Activated T-cell treated with anti-CD3 and anti-CD28 coated beads, Interleukin-2, amount 50 U/mL, for 24 hours (primary cell): ENCODE measurements around the gene TSPAN7.

Experiments
- DNase-seq: peaks from one replicate; pipeline ENCODE4 v3.0.0-alpha.2; 2020
- H3K27ac Mint-ChIP-seq: 2 replicates; pipeline ENCODE4 v1.8.0; 2020; ENCODE audit warnings: mild to moderate bottlenecking, mixed read lengths
- H3K27me3 Mint-ChIP-seq: 2 replicates; pipeline ENCODE4 v1.8.0; 2020; ENCODE audit warnings: mixed read lengths
- H3K36me3 Mint-ChIP-seq: 2 replicates; pipeline ENCODE4 v1.8.0; 2020; ENCODE audit warnings: low read depth, mixed read lengths
- H3K4me1 Mint-ChIP-seq: 2 replicates; pipeline ENCODE4 v1.8.0; 2020; ENCODE audit warnings: low read depth, mixed read lengths
- H3K4me3 Mint-ChIP-seq: 2 replicates; pipeline ENCODE4 v1.8.0; 2020; ENCODE audit warnings: mild to moderate bottlenecking, moderate library complexity, mixed read lengths
- H3K9me3 Mint-ChIP-seq: 2 replicates; pipeline ENCODE4 v1.8.0; 2020; ENCODE audit warnings: mixed read lengths

The TSPAN7 gene, protein sequence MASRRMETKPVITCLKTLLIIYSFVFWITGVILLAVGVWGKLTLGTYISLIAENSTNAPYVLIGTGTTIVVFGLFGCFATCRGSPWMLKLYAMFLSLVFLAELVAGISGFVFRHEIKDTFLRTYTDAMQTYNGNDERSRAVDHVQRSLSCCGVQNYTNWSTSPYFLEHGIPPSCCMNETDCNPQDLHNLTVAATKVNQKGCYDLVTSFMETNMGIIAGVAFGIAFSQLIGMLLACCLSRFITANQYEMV

DNA sequence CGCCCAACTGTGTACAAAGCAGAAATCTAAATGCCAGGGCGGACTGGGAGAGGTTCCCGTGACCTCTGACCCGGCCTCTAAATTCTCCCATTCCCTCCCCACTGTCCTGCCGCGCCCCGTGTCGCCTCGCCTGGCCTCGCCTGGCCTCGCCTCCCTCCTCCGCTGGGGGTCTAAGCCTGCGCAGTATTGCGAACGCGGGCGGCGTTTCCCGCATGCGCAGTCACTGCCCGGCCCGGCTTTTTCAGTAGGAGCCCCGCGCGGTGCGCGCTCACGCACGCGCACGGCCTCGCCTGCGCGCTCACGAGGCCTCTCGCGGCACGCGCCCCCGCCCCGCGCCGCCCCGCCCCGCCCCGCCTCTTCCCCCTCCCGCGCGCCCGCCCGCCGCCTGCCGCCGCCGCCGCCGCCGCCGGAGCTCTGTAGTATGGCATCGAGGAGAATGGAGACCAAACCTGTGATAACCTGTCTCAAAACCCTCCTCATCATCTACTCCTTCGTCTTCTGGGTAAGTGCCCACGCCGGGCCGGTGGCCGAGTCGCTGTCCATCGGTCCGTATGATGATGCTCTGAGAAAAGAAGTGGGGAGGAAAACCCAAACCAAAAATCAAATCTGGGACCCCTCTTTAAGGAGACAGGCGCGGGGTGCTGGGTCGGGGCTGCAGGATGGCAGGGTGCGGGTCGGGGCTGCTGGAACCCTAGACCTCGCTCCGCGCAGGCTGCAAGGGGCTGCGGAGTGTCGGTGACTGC, at the start of gene TSPAN7:
TSPAN7 (plus strand) TSS at position 417 of the 743 bp plus-strand sequence; CDS start at position 422, 5 bp downstream.
- peak; percentile 85 for DNase-seq
- H3K4me1 Mint-ChIP-seq = peaks cover 2% of the 10 kb centered on the region
- no peaks in the 10 kb centered on the region for H3K9me3 Mint-ChIP-seq
- no peaks in the 10 kb centered on the region for H3K36me3 Mint-ChIP-seq
- peaks cover 54% of the 10 kb centered on the region for H3K27me3 Mint-ChIP-seq
- peak within 1 kb of the TSS; percentile 26 for H3K27ac Mint-ChIP-seq
- peak within 1 kb of the TSS; percentile 78 for H3K4me3 Mint-ChIP-seq

DNA sequence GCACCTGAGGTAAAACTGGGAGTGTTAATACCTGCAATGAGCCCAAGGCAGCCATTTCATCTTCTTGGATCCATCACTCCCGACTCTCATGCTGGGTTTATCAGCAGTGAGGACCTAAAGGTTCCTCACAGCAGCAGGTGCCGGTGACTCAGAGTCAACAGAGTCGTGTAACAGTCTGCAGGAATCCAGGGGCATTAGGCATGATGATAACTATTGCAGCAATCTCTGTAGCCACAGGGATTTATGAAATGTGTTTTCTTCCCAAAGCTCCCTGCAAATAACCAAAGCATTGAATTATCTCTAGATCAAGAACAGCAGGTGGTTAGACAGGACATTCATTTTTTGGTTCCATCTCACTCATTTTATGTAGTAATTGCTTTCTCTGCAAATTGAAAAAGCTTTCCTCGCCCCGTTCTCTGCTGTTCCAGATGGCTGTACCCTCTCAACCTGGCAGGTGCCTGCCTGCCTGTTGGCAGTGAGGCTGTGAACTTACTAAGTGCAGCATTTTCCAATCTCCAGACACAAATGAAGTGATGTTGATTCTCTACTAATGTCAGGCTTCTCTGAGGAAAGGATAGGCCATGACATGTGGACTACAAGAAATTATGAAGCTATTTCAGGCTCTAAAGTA, 48.1 kb upstream of the TSPAN7 start:
- Mint-ChIP-seq H3K27ac (no peak overlapping the region), H3K4me1 (no peaks in the 10 kb centered on the region), H3K4me3 (no peak overlapping the region), H3K27me3 (peaks cover 45% of the 10 kb centered on the region), H3K36me3 (no peaks in the 10 kb centered on the region), H3K9me3 (peaks cover 3% of the 10 kb centered on the region)
- DNase-seq = no peak

DNA sequence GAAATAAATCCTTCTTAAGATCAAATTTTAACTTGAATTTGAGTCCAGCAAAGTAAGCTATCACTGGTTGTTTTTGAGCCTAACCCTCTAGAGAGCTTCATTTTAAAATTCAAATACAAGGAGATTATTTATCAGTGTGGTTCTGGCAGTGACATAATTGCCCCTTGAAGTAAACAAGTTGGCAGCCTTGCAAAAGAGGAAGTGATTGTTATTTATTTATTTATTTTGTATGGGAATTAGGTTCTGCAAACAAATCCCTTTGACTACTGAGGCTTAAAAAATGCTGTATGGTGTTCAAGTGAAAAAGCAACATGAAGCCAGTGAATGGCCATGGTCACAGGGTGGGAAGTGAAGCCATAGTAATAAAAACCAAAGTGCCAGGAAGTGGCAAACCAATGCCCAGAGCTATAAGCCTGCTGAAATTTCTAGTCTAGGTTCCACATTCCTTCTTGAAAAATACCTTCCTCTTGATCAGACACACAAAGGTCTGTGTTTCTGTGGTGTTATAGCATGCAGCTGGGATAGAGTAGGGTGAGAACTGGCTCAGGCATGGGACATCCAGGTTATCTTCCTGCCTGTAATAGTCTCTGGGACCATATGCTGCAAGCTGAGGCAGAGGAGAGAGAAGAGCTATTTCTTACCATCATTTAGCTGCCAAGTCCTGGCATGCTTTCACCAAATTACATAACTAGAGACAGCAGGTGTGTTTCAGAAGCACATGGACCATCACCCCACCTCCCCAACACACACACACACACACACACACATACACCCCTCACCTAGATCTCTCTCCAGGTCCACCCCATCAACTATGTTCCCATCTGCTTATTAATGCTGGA, 47.1 kb upstream of the TSPAN7 start:
- H3K9me3 Mint-ChIP-seq = peaks cover 3% of the 10 kb centered on the region
- no peak overlapping the region for H3K4me3 Mint-ChIP-seq
- H3K36me3 Mint-ChIP-seq = no peaks in the 10 kb centered on the region
- H3K27ac Mint-ChIP-seq = no peak overlapping the region
- H3K4me1 Mint-ChIP-seq = no peaks in the 10 kb centered on the region
- H3K27me3 Mint-ChIP-seq = peaks cover 43% of the 10 kb centered on the region
- DNase-seq = no peak

DNA sequence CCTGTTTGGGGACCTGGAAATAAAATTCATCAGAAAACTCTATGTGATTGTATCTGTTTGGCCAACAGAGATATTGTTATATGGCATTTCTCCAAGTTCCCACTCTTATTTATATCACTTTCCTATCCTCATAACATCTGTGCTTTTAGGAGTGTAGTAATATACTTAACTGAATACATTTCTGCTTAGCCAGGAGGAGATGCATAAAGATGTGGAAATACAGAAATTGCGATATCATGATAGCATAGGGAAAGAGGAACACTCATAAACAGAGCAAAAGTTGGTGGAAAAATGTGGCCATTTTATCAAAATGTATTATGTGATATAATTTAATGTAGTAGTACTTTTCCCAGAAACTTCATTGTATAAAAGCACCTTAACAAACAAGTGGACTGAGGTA, 46.1 kb upstream of the TSPAN7 start:
- no peak for DNase-seq
- Mint-ChIP-seq H3K4me1 (no peaks in the 10 kb centered on the region), H3K9me3 (no peaks in the 10 kb centered on the region), H3K27me3 (peaks cover 43% of the 10 kb centered on the region), H3K4me3 (no peak overlapping the region), H3K36me3 (no peaks in the 10 kb centered on the region), H3K27ac (no peak overlapping the region)

DNA sequence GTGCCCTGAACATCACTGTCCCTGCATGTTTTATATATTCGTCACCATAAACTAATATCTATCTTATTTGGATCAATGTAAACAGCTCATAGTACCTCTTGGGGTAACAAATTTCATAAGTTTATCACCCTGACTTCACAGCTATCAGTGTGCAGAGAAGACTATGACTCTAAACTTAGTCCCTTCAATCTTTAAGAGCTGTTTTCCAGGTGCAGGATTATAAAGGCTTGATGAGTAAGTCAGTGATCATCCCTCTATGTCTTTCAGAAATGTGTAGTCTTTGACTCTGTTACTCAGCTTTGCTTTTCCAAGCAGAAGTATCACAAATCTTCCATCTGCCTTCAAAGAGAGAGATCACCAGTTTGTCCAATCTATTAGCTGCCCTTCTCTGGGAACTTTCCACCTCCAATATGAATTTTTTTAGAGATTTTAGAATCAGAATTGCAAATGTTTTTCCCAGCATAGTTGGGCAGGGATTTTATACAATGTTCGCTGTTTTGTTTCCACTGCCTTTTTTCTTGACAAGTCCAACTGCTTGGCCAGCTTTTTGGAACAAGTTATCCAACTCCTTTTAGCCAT, 45.1 kb upstream of the TSPAN7 start:
- Mint-ChIP-seq H3K36me3 (no peaks in the 10 kb centered on the region), H3K4me3 (no peak overlapping the region), H3K27me3 (peaks cover 47% of the 10 kb centered on the region), H3K27ac (no peak overlapping the region), H3K4me1 (no peaks in the 10 kb centered on the region), H3K9me3 (no peaks in the 10 kb centered on the region)
- no peak for DNase-seq

DNA sequence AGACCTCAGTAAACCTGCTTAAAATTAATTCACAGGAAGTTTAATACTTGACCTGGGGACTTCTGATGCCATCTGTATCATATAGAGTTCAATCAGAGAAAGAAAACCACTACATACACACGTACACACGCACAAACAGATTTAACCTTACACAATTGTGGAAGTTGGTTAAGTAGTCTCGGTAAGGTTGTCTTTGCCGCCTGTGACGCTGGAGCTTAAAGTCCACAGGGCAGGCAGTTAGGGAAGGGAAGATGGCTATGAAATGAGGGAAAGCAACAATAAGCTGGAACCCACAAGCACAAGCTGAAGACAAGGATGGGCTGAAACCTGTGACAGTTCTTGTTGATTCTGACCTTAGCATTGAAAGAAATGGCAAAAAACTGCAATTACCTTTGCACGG, 41.7 kb upstream of the TSPAN7 start:
- no peaks in the 10 kb centered on the region for H3K4me1 Mint-ChIP-seq
- H3K27me3 Mint-ChIP-seq = peaks cover 36% of the 10 kb centered on the region
- no peak overlapping the region for H3K4me3 Mint-ChIP-seq
- H3K36me3 Mint-ChIP-seq = no peaks in the 10 kb centered on the region
- no peaks in the 10 kb centered on the region for H3K9me3 Mint-ChIP-seq
- H3K27ac Mint-ChIP-seq = no peak overlapping the region
- no peak for DNase-seq

DNA sequence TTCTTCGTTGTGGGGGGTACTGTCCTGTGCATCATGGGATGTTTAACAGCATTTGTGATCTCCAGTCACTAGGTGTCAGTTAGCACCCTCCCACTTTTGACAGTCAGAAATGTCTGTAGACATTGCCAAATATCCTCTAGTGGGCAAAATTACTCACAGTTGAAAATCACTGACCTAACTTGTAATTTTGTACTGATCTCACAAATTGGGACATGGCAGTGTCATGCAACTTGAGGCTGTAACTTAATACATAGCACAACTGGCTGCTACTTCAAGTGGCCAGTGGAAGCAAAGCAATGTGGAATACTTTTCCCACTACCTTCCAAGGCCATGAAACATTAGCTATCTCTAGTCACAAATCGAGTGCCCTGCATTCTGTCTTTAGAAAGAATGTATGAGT, 23.2 kb upstream of the TSPAN7 start:
- no peaks in the 10 kb centered on the region for H3K36me3 Mint-ChIP-seq
- DNase-seq = no peak
- H3K9me3 Mint-ChIP-seq = no peaks in the 10 kb centered on the region
- no peak overlapping the region for H3K4me3 Mint-ChIP-seq
- peaks cover 30% of the 10 kb centered on the region for H3K27me3 Mint-ChIP-seq
- no peaks in the 10 kb centered on the region for H3K4me1 Mint-ChIP-seq
- no peak overlapping the region for H3K27ac Mint-ChIP-seq

DNA sequence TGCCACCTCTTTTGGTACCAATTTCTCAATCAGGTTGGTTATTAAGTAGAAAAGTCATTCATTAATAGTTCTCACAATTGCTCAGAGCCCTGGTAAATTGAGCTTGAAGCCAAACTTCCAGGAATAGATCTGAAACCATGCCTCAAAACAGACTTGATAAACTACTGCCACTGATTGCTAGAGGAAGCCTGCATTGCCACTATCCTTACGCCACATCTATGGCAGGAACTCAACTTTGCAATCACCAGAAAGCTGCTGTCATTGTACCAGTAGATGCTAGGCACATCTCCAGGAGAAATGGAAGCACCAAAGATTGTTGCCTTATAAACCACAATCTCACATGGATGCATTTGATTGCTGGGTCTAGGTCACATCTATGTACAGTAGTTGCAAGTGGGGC, 21.6 kb upstream of the TSPAN7 start:
- H3K27me3 Mint-ChIP-seq = peaks cover 21% of the 10 kb centered on the region
- H3K36me3 Mint-ChIP-seq = no peaks in the 10 kb centered on the region
- H3K4me1 Mint-ChIP-seq = no peaks in the 10 kb centered on the region
- no peak for DNase-seq
- H3K4me3 Mint-ChIP-seq = no peak overlapping the region
- no peaks in the 10 kb centered on the region for H3K9me3 Mint-ChIP-seq
- H3K27ac Mint-ChIP-seq = no peak overlapping the region

DNA sequence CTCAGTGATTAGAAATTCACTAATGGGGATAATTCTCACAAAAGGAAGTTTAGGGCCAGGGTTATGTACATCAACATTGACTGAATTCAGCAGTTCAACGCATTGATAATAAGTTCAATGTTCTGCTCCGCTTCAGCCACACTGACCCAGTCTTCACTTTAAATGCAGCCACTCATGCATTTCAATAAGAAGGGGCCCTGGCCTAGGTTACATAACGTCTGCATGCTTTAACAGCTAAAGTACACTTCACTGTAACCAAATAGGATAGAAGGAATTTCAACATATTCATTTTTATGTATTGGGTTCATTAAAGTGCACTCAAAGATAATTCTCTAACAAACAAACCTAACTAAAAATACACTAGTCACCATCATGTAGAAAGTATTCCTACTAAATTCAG, 12.8 kb upstream of the TSPAN7 start:
- Mint-ChIP-seq H3K4me1 (no peaks in the 10 kb centered on the region), H3K36me3 (no peaks in the 10 kb centered on the region), H3K4me3 (no peak overlapping the region), H3K9me3 (no peaks in the 10 kb centered on the region), H3K27ac (no peak overlapping the region), H3K27me3 (peaks cover 33% of the 10 kb centered on the region)
- no peak for DNase-seq

DNA sequence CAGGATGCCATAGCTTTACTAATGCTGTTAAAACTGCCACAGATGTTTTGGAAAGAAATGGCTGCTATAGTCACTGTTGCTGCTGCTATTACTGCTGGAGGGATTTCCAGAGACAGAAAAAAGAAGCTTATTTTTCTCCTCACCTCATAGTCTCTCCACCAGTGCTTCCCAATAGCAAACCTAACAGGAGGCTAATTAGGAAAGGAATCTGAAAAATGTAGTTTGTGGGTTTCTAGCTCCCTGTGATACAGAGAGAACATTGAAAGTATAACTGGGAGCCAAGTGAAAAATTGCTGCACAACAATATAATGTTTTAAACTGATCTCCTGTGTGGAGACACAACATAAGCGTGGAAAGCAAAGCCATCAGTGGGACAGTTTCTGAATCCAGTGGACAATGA, 8.6 kb upstream of the TSPAN7 start:
- Mint-ChIP-seq H3K27ac (no peak overlapping the region), H3K4me1 (no peaks in the 10 kb centered on the region), H3K9me3 (no peaks in the 10 kb centered on the region), H3K27me3 (peaks cover 42% of the 10 kb centered on the region), H3K36me3 (no peaks in the 10 kb centered on the region), H3K4me3 (no peak overlapping the region)
- no peak for DNase-seq

DNA sequence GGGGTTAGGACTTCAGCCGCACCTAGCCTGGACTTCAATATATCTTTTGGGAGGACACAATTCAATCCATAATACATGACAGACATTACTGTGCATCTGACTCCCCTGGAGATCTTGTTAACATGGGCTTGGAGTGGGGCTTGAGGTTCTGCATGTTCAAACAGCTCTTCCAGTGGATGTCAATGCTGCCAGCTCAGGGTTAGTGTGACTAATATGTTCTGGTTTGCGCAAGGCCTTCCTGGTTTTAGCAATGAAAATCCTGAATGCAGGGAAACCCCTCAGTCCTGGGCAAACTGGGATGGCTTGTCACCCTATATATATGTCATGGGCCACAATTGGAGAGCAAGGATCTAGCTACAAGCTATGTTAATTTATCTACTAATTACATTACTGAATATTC, 2.7 kb upstream of the TSPAN7 start:
- no peak overlapping the region for H3K27ac Mint-ChIP-seq
- H3K36me3 Mint-ChIP-seq = no peaks in the 10 kb centered on the region
- H3K4me1 Mint-ChIP-seq = peaks cover 2% of the 10 kb centered on the region
- DNase-seq = no peak
- H3K27me3 Mint-ChIP-seq = peaks cover 55% of the 10 kb centered on the region
- no peaks in the 10 kb centered on the region for H3K9me3 Mint-ChIP-seq
- H3K4me3 Mint-ChIP-seq = no peak overlapping the region

DNA sequence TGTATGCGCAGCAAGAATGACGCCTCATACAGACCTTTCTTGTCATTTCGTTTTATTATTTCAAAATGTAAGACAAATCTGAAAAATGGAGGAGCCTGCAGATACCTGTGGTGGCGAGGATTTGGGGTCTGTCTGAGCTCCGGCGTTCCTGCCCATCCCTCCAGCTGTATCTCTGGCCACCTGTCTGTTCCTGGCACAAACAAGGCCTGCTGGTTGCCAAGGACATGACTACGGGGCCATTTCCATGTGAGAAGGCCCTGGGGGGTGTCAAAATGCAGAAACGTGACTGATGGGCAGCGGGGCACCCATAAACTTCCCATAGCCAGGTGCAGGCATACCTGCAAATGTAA, 591 bp upstream of the TSPAN7 start:
- Mint-ChIP-seq H3K27me3 (peaks cover 54% of the 10 kb centered on the region), H3K27ac (no peak overlapping the region), H3K9me3 (no peaks in the 10 kb centered on the region), H3K36me3 (no peaks in the 10 kb centered on the region), H3K4me3 (peak overlapping the region; percentile 41), H3K4me1 (peaks cover 2% of the 10 kb centered on the region)
- no peak for DNase-seq

DNA sequence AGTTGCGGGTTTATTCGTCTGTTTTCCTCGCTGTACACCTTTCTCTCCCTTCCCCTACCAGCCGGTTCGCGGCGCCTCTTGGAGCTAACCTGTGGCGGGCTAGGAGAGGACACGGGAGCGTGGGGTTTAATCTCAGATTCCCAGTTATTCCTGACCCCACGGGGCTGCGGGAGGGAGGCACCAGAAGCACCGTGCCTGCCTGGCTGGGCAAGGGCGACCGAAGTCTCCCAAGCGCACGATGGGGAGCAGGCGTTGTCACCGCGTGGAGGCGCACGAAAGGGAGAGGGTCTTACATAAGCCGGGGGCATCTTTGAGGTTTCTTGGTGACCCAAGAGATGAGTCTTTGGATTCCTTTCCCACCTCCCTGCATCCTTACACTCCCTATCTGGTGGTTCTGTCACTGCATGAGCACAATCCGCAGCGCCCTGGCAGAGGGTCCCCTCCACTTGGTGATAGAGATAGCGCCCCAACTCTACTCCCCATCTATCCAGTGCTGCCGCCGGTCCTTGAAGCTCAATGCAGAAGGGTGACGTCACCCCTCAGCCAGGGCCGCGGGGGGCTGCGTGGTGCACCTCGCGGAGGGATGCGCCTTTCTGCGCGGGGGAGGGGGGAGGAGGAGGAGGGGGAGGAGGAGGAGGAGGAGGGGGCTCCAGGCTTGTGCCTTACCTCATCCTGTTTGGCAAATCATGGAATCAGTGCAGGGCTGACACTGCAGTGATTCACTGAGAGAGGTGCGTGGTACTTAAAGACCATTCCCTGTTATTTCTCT, 793 bp downstream of the TSPAN7 start:
- H3K36me3 Mint-ChIP-seq = no peaks in the 10 kb centered on the region
- no peaks in the 10 kb centered on the region for H3K9me3 Mint-ChIP-seq
- peaks cover 53% of the 10 kb centered on the region for H3K27me3 Mint-ChIP-seq
- peak; percentile 38 for DNase-seq
- peaks cover 2% of the 10 kb centered on the region for H3K4me1 Mint-ChIP-seq
- no peak overlapping the region for H3K27ac Mint-ChIP-seq
- H3K4me3 Mint-ChIP-seq = peak overlapping the region; percentile 78

DNA sequence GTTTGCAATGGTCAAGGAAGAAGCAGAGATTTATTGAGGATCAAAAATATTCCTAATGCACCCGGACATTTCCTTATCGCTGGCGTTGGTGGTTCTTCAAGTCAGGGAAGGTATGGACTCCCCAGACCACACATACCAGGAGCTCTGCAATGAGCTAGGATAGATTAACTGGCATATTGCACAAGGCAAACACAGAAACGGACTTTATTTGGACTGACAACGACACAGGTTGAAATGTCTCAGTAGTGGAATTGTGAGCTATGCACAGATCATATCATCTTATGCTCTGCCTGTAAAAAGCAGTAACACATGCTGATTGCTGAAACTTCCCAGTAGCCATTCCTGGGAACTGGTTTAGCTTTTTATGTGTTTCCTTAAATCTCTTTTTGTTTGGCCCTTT, 1.7 kb downstream of the TSPAN7 start:
- Mint-ChIP-seq H3K4me3 (no peak overlapping the region), H3K36me3 (no peaks in the 10 kb centered on the region), H3K27ac (no peak overlapping the region), H3K4me1 (peaks cover 2% of the 10 kb centered on the region), H3K27me3 (peaks cover 48% of the 10 kb centered on the region), H3K9me3 (no peaks in the 10 kb centered on the region)
- DNase-seq = no peak
